Measurements from ENCODE around the gene FRAS1. TPM values are rescaled to one million over a fixed set of nuclear protein-coding genes. Genes with fewer than 3 reads are reported as not detected.
"Not testable (repeated sequence)": the region's sequence is repeated elsewhere in the genome, so short reads cannot be mapped to it uniquely, and the experiment has no call there.

FRAS1 gene
- total RNA-seq, 1 donor from 2014 or later = 0.20 TPM

DNA sequence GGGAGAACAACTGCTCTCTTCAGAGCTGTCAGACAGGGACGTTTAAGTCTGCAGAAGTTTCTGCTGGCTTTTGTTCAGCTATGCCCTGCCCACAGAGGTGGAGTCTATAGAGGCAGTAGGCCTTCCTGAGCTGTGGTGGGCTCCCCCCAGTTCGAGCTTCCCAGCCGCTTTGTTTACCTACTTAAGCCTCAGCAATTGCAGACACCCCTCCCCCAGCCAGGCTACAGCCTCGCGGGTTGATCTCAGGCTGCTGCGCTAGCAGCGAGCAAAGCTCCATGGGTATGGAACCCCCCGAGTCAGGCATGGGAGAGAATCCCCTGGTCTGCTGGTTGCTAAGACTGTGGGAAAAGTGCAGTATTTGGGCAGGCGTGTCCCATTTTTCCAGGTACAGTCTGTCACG lies 449.1 kb downstream of the FRAS1 start:
- not testable (repeated sequence) for DNase-seq (ENCODE audit: low read depth in 2 of 2)

DNA sequence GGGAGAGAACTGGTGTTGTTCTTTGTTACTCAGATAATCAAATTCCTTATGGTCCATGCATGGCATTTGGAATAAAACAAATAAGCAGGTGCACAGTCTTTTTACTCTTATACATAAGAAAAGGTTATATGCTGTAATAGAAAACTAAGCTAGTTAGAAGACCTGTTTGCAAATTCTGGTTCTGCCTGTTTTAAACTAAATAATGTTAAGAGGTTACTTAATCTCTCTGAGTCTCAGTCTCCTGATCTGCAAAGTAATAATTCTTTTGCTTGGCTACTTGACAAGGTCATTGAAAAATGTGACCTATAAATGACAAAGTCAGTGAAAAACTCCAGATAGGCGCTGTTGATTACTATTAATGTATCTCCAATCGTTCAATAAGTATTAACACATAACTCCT lies 451.9 kb downstream of the FRAS1 start:
- no peak for DNase-seq (ENCODE audit: low read depth in 2 of 2)

DNA sequence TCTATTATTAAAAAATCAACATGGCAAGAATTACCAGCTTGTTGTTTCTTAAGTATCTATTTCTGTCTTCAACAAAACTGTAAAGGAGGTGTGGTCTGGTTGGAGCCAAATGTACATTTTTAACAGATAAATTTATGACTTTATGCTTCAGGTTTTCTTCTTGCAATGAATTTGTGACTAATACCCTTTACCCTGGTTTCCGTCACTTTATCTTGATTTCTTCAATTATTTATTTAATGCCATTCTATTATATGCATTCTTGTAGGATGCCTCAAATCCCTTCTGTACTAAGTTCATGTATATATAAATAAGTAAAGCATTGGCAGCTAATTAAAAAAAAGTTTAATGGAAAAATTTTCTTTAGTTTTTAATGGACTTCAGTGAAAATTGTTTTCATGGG lies 453.0 kb downstream of the FRAS1 start:
- no peak for DNase-seq (ENCODE audit: low read depth in 2 of 2)

DNA sequence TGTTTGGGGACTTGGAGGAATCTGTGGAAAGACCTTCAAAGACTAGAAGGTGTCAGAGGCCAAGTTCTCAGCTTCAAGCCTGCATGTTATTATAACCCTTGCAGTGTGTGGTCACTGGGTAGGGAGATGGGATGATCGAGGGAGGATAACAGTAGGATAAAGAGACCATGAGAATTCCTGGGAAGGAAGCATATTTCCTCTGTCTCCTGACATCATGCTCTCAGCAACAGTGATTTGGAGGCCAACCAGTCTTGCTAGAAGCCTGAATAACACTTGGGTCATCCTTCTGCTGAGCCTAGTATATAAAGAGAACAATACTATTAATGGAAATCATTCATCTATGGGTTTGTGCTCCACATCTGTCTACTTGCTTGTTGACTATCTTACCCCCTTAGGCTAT lies 453.6 kb downstream of the FRAS1 start:
- no peak for DNase-seq (ENCODE audit: low read depth in 2 of 2)

DNA sequence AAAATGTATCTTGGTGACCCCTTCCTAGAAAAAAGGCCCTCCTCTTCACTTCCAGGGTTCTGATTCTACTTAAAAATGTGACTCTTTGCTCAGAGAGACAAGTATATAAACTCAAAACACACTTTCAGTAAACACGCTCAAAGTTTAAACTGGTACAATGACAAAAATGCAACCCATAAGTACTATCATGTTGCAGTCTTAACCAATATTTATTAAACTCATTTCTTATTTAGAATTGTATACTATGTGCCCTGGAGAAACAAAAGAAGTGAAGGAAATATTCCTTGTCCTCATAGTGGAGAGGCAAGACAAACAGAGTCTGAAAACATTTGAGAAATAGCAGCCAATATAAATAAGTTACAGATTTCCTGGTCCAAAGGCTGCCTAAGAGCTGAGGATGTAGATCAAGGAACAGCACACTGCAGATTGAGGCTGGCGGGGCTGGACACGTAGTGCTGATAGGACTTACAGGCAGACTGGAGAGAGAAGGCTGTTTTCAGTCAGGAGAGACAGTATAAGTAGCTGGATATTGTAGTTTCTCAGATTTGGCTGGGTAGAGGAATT lies 455.3 kb downstream of the FRAS1 start:
- no peak for DNase-seq (ENCODE audit: low read depth in 2 of 2)

DNA sequence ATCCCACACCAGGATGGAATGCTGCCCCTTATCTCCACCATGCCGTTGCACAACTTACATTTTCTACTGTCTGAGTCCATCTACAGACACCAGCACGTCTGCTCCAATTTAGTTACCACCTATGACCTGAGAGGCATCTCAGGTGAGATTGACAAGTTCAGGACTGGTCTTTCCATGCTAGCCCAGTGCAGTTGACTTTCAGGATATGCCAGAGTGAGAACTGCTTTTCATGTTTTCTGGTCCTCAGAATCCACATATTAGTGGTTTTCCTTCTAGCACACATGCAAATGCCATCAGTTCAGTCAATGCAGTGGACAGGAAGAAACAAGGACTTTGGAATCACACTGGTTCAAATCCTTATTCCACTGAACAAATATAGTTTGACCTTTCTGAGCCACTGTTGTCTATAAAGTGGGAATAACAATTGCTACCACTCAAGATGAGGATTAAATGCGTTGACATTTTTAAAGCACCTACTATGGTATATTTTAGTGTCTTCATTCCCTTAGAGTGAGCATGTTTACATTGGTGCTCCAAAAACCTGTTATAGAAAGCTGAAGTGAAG lies 456.4 kb downstream of the FRAS1 start:
- DNase-seq (ENCODE audit: low read depth in 2 of 2) = no peak

DNA sequence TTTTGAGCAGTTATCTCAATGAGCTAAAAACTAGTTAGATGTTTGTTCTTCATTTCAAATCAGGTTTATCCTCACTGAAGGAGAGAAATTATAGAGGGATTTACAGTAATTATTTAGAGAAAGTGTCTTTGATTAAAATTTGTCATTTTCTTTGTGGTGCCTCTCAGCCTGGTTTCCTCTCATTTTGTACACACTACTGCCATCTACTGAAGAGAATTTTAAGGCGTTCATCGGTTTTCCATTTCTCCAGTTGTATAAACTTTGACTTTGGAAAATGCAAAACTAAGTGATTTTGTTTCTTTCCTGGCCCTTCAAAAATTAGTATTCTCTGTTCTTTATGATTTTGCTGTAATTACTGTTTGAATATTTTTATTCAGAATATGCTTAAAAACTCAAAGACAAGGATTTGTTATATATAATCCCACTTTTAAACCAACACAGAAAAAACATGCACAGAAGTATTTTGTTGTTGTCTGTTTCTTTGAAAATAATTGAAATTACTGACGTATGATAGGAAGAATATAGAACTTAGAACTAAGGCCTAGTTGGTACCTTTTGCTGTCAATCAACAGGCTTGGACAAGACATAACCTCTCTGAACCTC lies 460.0 kb downstream of the FRAS1 start:
- peak; percentile 45 to 49 for DNase-seq (ENCODE audit: low read depth in 2 of 2)

DNA sequence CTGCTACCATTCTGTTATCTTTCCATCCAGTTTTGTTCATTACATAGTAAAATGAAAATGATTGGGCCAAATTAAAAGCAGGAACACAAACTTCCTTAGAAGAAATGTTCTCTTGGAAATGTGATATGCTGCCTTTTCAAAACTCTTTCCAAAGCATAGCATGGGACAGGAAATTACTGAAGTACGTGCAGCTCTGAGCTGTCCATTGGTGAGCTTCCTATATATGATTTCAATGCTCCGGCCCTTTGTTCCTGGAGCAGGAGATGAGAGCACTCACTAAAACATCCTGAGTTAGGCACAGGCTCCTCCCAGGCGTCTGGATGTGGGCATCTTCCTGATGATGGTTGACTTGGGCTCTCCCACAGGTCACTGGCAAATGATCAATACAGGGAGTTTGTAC lies 461.4 kb downstream of the FRAS1 start:
- peak; percentile 45 to 68 for DNase-seq (ENCODE audit: low read depth in 2 of 2)

DNA sequence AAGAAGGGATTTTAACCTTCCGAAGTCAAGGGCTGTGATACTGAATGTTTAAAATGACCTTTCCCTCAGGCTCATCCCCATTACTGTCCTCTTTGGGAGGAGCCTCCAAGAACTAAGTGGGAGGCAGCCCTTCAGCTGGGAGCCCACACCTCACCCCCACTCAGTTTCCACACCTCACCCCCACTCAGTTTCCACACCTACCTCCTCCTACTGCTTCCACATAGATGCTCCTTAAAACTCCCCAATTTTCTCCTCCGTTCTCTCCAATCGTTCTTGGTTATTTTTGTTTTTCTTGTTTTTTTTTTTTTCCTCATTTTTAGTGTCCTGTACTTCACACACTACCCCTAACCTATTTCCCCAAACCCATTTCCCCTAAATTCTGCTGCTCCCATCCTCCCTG lies 462.8 kb downstream of the FRAS1 start:
- no peak for DNase-seq (ENCODE audit: low read depth in 2 of 2)

DNA sequence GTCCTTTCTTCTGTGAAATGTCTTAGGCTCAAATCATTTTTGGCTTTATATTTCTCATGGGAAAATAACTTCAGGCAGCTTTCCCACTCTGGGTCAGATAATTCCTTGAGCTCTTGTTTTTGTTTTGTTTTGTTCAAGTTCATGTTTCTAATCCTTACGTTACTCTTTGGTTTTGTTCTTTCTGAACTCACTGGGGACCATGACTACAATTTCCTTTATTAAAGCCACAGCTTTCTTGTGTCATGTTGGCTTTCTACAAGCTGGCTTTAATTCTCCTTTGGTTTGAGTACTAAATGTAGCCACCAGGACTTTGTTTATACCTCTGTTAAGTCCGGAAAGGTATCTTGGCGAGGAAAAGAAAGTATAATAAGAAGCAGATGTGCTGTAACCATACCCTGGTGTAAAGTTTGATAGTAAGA lies 463.7 kb downstream of the FRAS1 start:
- no peak for DNase-seq (ENCODE audit: low read depth in 2 of 2)

DNA sequence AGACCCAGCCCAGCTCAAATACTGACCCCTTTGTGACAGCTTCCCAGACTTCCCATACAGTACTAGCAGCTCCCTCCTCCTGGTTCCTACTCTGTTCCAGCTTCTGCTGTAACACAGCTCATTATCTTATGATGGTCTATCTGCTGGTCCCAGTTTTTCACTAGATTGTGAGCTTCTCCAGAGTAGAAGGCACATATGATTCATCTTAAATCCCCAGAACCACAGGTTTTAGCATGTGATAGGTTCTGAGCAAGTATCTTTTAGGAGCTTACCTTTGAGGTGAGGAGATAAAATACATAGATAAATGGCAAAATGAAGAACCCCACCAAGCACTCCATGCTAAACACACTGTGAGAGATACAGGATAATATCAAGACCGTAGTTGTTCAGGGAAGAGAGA lies 466.9 kb downstream of the FRAS1 start:
- no peak for DNase-seq (ENCODE audit: low read depth in 2 of 2)

DNA sequence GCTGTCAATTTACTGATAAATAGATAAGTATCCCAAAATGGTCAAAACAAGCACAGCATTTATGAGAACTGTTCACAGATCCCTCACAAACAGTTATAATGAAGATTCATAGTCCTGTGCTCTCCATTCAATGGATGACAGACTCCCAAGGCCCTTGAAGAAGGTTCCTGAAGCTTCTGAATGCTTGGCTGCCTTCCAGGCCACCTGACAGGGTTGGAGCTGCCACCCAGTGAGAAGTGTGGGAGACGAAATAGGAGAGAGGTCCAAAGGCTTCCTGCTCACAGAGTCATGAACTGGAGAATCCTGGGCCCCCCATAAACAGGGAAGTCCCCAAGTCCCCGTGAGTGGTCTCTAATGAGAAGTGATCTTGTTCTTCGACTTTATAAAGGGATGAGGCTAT lies 468.4 kb downstream of the FRAS1 start:
- DNase-seq (ENCODE audit: low read depth in 2 of 2) = no peak

DNA sequence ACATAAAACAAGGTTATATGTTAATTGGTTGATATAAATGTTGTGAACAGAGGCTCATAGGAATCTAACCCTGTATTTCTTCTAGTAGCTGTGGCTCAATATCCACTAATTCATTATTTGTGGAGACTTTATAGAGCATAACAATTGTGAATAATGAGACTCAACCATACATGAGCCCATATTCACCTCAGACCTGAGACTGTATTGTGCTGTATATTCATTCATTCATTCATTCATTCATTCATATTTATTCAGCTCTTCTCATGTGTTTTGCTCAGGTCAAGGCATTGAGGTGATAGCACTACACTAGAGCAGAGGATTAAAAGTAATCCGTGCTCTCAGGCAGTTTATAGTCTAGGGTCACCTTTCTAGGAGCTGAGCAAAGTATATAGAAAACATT lies 470.0 kb downstream of the FRAS1 start:
- DNase-seq (ENCODE audit: low read depth in 2 of 2) = no peak

DNA sequence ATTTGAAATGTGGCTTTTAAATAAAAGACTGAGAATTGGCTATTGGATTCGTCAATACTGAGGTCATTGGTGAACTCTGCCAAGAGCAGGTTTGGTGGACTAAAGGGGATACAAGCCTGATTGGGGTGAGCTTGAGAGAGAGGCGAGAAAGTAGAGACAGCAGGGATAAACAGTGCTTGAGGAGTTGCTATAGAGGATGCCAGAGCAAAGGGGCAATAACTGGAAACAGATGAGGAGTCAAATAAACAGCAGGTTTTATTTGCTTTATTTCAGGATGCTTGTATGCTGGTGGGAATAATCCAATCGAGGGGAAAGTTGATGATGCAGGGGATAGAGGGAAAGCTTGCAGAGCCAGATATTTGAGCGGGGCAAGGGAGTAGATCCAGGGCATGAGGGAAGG lies 470.4 kb downstream of the FRAS1 start:
- no peak for DNase-seq (ENCODE audit: low read depth in 2 of 2)

DNA sequence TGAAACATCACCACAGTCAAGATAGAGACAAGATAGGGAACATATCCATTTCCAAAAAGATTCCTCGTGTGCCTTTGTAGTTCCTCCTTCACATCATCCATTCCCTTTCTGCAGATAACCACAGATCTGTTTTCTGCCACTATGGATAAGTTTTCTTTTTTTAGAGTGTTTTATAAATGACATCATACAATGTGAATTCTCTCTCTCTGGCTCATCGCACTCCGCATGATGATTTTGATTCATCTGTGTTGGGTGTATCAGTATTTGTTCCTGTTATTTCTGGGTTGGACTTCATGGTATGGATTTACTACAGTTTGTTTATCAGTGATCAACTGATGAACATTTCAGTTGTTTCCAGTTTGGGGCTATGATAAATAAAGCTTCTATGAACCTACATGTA lies 471.2 kb downstream of the FRAS1 start:
- DNase-seq (ENCODE audit: low read depth in 2 of 2) = peak in 1 of 2 donors; percentile 17

DNA sequence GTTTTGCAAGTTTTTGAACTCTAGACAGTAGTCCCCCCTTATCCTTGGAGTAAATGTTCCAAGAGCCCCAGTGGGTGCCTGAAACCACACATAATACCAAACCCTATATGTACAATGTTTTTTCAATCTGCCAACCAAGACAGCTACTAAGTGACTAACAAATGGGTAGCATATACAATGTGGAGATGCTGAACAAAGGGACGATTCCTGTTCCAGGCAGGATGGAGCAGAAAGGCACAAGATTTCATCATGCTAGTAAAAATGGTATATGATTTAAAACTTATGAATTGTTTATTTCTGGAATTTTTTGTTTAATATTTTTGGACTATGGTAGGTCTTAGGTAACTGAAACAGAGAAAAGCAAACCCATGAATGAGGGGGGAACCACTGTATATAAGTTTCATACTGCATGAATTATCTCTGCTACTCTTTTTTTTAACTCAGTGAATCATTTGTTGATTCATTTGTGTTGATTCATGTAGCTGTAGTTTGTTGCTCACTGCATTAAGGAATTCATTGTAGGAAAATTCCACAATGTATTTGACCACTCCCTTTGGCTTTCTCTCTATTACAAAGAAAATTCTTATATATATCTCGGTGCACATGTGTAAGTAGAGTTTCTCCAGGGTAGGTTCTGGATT lies 472.6 kb downstream of the FRAS1 start:
- DNase-seq (ENCODE audit: low read depth in 2 of 2) = peak in 1 of 2 donors; percentile 21

DNA sequence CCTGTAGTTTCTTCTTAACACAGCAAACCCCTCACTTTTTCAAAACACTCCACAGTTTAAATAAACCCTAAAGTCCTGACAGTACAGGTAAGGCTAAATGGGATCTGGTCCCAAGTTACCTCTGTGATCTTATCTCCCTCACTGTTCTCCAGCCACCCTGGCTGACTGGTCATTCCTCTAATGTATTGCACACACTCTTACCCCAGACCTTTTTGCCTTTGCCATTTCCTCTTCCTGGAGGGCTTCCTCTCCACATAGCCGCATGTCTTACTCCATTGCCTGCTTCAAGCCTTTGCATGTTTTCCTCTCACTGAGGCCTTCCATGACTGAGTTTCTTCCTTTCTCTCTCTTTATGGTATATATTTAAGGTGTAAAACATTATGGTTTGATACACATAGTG lies 474.9 kb downstream of the FRAS1 start:
- DNase-seq (ENCODE audit: low read depth in 2 of 2) = peak in 1 of 2 donors; percentile 41

DNA sequence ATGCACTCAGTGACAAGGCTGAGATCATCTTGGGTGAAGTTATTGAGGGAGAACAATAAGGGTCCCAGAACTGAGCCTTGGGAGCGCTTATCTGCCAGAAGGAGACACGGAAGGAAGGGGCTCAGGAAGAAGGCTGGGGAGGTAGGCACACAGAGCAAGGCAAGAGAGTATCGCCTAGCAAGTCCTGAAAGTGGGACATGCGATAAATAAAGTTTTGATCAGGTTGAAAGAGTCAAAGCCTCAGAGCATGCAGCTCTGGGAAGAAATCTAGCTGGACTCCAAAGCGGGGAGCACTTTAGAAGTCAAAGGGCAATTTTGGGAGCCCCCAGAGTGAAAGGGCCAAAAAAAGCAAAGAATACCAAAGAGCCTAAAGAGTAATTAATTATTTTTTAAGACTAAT lies 476.7 kb downstream of the FRAS1 start:
- DNase-seq (ENCODE audit: low read depth in 2 of 2) = no peak

DNA sequence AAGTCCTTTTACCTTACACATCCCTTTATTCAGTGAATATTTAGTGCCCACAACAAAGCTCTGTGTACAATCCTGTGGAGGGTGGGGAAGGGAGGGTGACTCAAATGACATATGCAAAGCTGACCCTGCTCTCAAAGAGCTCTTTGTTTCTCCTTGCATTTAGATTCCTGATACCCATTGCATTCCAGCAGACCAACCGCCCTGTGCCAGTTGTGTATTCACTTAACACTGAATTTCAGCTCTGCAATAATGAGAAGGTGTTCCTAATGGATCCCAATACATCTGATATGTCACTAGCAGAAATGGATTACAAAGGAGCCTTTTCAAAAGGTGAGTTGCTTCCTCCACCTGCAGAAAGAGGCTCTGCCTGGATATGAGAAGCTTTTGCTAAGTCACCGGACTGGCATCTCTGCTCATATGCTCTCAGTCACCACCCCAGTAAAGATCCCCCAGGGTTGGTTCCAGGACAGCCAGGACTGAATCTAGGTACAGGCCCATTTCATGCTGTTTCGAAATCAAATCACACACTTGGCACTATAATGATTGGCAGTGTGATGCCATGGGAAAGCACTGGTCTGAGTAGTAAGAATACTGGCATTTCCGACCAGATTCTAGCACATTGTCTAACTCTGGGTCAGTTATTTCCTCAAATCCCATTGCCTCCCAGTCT lies 477.3 kb downstream of the FRAS1 start:
- no peak for DNase-seq (ENCODE audit: low read depth in 2 of 2)

DNA sequence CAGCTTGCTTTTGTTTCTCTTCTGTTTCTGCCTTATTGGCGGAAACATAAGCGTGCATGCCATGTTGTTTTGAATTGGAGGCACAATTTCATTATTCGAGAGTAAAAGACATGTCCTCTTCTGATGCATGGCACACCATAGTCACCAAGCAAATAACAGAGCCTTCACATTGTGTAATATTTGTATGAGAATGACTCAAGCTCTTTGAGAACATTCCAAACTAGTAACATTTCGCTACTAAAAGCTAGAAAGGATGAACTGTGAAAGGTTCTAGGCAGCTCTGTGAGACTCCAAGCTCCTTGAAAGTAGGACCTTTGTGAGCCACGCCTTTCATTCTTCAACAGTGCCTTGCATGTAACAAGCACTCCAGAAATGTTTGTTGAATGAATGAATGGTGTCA lies 485.2 kb downstream of the FRAS1 start:
- no peak for DNase-seq (ENCODE audit: low read depth in 2 of 2)

DNA sequence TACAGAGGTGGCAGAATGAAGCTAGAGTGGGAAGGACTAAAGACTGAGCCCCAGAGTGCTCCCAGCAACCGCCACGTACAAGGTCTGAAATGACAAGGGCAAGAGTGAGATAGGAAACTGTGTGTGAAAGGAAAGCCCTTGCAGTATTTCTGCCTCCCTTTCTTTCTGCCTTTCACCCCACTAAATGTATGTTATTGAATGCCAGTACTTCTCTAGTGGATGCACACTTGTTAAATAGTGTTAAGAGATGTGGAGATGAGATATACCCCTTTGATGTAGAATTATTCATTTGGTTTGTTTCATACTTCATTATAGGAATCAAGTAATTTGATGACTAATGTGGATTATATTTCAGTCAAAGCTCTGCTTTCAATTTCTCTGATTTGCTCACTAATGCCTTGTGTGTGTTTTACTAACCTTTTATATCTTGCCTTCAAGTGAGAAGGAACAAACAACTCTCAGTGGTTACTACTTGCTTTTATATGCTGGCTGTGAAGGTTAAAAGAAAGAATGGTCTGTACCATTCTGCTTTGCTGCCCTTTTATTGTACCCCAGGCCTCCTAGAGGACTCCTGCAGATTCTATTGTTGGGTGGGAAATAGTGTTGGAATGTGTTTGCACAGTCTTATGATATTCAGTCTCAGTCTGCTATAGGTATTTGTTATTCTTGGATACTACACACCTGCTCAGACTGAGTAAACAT lies 486.5 kb downstream of the FRAS1 start:
- DNase-seq (ENCODE audit: low read depth in 2 of 2) = no peak

DNA sequence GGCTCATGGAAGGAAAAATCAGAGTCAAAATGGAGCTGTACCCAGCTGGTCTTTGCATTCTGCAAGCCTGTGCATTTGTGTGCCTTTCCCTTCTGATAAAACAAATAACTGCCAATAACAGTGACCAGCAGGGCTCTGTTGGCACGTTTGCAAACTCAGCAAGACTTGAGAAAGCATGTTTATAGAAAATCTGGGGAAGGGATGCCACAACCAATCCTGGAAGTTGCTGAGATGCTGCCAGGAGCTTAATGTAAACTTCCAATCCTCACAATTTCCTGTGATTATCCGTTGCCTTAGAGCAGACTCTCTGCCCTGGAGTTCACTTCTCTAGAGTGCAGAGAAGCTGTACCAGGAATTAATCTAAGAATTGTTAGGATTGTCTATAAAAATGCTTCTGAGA lies 487.6 kb downstream of the FRAS1 start:
- DNase-seq (ENCODE audit: low read depth in 2 of 2) = peak in 1 of 2 donors; percentile 53

Data from lung microvascular endothelial cell (primary cell).